ENCODE measurements around the gene EML6.

The EML6 gene

DNA sequence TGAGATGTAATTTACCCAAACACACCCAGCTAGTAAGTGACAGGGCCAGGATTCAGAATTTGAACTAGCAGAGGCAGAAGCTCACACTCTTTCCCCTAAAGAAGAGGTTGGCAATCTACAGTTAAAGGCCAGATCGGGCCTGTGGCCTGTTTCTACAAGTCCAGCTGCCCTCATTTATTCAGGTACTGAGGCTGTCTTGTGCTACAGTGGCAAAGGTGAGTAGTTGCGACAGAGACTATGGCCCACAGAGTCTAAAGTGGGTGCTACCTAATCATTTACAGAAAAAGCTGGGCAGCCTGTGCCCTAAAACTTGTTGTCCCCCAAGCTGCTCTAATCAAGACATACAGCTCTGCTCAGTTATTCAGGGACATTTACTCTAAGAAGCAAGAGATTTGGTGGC is 240.0 kb downstream of the EML6 start:
- FAIRE-seq (no peak), DNase-seq (ENCODE audit: low spot score) (no peak)

GRCh38 chr2:54964271-54964670 is 240.8 kb downstream of the EML6 start:
- FAIRE-seq: no peak
- no peak for DNase-seq (ENCODE audit: low spot score)

DNA sequence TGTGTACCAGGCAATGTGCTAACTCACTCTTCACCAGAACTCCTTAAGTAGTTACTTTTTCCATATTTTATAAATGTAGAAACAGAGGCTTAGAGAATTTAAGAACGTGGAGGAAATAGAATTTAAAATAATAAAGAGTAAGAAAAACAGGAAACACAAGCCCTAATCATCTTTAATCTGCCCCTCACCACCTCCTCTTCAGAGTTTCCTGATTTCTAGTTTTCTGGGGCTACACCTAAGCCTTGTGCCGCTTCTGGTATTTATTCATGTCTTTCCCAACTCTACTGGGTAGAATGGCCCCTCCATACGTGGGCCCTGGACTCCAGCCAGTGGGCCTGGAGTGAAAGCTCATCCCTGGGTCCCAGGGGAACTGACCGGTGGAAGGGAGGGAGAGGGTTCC is 241.4 kb downstream of the EML6 start:
- DNase-seq (ENCODE audit: low spot score) (no peak), FAIRE-seq (no peak)

GRCh38 chr2:54965425-54965824 is 242.0 kb downstream of the EML6 start:
- FAIRE-seq (no peak), DNase-seq (ENCODE audit: low spot score) (no peak)

DNA sequence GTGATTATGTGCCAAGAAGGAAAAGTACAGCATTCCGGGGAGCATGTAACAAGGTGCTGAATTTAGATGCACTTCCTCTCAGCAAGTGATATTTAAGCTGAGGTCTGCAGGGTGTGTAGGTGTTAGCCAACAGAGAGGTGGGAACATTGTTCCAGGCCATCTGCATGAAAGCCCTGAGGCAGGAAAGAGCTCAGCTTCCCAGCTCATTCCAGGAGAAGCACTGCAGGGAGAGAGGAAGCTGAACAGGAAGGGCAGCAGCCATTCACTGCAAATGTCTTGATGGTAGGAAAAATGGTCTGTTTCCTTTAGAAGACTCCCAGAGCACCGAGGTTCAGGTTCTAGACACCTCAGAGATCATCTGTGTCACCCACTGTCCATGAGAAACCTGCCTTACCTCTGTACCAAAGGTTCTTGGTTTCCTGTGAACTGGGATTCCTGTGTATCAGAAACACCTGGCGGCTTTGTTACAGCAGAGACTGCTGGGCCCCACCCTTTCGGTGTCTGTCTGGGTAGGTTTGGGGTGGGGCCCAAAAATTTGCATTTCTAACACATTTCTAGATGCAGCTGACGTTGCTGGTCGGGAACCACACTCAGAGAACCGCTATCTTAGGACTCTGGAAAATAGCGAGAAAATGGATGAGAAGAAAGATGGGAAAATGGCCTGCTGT is 242.8 kb downstream of the EML6 start:
- no peak for DNase-seq (ENCODE audit: low spot score)

GRCh38 chr2:54966837-54967236 is 243.4 kb downstream of the EML6 start:
- no peak for DNase-seq (ENCODE audit: low spot score)

More for the DNA sequence above, 242.8 kb downstream of the EML6 start:
- no peak for FAIRE-seq

DNA sequence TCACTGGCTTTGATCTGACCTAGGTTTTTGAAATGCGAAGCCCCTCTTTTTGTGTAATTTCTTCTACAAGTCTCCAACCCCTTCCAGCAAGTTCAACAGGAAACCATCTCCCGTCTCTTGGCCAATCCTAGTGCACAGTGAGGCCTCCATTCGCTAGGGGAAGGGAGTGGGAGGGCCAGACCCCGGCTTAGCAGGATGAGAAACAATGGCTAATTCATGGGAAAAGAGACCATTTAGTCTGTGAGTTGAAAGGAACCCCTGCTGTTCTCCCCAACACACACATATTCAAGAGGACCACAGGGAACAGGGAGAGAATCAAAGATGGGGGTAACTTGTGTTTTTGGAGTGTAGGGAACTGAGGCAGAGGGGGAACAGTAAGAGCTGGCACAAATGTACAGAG is 243.8 kb downstream of the EML6 start:
- FAIRE-seq (no peak), DNase-seq (ENCODE audit: low spot score) (no peak)

More at GRCh38 chr2:54966837-54967236, 243.4 kb downstream of the EML6 start:
- FAIRE-seq: no peak

GRCh38 chr2:54967759-54968365 is 244.4 kb downstream of the EML6 start:
- no peak for FAIRE-seq
- no peak for DNase-seq (ENCODE audit: low spot score)

DNA sequence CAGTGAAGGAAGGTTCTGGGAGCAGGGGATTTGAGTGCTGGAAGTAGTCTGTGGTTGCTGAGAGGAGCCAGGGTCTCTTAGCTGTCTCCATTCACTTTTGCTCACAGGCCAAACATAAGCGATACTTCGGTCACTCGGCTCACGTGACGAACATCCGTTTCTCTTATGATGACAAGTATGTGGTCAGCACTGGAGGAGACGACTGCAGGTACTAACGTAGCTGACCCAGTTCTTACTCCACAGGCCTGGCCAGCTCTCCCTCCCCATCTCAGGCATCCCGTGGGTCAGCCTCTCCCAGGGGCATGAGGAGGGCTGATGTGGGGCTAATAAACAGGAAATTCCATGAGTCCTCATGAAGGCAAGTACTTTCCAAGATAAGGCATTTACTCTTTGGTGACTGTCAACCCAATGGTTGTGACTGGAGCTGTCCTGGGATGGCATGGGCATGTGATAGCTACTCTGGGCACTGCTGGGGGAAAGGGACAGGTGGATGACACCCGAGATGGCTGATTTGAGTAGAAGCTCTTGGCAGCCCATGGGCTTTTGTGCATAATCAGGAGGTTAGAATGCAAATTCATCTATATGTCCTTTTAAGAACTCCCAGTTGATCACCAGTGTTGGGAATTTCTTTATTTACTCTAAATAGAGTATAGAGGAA is 245.2 kb downstream of the EML6 start:
- no peak for DNase-seq (ENCODE audit: low spot score)

DNA sequence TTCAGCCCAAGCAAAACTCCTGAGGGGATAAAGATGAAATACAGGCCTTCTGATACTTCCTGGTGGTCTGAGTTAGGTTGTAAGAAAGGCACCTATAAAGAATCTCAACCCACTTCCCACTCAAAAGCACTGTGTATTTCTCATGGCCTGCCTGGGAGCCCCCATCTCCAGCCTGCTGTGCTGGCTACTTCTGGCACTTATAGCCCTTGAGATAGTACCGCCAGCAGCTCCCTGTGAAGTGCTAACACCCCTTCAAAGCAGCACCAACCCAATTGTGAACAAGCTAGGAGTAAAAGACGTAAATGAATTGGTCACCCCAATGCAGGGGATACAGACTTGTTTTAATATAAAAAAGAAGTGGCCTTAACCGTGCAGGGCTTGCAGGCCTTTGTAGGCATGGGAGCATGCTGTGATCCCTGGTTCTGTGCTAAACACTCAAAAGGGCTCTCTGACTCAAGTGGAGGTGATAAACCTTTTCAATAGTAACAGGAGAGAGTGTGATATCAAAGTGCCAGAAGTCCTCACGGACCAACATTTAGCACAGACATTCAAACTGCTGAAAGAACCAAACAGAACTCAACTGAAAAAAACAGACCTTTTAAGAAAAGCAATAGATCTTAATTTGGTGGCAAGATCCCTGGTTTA is 246.0 kb downstream of the EML6 start:
- DNase-seq (ENCODE audit: low spot score) (no peak), FAIRE-seq (no peak)

More for the DNA sequence above, 245.2 kb downstream of the EML6 start:
- no peak for FAIRE-seq

DNA sequence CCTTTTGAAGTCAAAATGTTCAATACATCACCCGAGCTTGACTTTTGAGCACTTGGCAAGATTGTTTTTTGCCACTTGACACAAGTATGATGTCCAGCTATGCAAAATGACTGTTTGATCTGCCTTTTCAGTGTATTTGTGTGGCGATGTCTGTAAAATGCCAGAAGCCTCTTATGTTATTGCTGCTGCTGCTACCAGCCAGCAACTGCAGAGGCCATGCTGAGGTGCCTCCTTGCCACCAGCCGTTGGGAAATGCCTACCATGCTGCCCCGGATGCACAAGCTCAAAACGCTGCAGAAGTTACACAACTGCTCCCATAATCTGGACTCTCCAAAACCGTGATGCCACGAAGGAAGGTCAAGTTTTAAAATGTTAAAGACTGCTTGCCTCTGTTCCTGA is 246.5 kb downstream of the EML6 start:
- no peak for DNase-seq (ENCODE audit: low spot score)
- FAIRE-seq: no peak

DNA sequence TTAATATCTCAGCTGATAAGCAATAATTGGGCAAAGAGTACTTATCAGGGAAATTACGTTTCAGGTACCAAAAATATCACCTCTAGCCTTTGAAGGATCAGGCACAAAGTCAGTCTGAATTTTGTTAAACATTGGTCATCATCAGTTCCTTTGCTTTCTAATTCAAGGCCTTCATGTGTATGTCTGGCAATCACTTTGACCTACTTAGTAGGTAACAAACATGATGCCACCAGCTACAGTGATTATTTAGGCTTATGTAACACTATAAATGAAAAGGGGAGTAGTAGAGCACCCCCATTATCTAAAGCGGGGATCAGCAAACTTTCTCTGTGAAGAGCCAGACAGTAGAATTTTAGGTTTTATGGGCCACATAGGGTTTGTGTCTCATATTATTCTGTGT is 251.7 kb downstream of the EML6 start:
- FAIRE-seq: no peak
- no peak for DNase-seq (ENCODE audit: low spot score)

- no peak for FAIRE-seq
- DNase-seq (ENCODE audit: low spot score): no peak
Measured at GRCh38 chr2:54975598-54976492, 252.4 kb downstream of the EML6 start.

DNA sequence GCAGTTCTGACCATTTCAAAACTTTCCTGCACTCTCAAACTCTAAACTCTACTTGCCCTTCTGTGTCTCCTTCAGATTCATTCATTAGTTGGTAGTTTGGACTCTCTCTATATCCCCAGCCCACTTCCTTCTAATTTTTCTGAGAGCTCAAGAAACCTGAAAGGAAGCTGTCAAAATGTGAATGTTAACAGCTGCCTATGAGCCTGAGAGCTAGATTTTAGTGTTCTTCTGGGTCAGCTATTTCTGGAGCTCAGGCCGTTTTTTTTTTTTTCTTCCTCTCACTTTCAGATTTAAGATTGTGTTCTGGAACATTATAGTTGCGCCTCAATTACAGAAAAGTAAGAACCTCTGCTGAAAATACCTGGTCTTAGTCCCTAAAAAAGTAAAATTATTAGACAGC is 253.7 kb downstream of the EML6 start:
- FAIRE-seq (no peak), DNase-seq (ENCODE audit: low spot score) (no peak)

- FAIRE-seq (no peak), DNase-seq (ENCODE audit: low spot score) (no peak)
Measured at GRCh38 chr2:54979321-54980044, 256.0 kb downstream of the EML6 start.

GRCh38 chr2:54981385-54981784 is 257.9 kb downstream of the EML6 start:
- no peak for DNase-seq (ENCODE audit: low spot score)
- no peak for FAIRE-seq

- DNase-seq (ENCODE audit: low spot score) (no peak), FAIRE-seq (no peak)
Measured at GRCh38 chr2:54983345-54984220, 260.1 kb downstream of the EML6 start.

DNA sequence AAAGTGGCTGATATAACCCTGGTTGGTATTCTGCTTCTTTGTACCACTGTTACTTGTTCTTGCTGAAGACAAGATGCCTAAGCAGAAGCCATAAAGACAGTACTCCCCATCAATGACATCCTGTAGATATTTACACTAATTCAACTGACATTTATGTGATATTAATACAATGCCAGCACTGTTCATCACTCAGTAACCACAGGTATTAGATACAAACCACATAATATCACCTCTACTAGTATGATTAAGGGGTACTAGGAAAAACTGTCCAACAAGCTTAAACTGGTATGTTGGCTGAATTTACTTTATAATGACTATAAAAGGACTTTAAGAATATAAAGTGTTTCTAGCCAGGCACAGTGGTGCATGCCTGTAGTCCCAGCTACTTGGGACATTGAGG is 261.0 kb downstream of the EML6 start:
- no peak for DNase-seq (ENCODE audit: low spot score)
- FAIRE-seq: no peak

DNA sequence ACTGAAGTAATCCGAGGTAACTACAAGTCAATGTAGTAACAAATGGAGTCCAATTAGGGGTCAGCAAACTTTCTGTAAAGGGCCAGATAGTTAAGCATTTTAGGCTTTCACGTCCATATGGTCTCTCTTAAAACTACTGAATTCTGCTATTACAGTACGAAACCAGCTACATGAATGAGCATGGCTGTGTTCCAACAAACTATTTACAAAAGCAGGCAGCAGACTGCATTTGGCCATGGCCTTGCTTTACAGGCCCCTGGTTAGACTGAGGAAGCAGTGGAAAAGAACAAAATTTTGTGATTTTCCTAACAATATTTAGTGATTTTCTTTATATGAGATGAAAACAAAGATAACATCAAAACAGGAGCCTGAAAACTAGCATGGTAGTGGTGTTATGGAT is 262.8 kb downstream of the EML6 start:
- no peak for FAIRE-seq

DNA sequence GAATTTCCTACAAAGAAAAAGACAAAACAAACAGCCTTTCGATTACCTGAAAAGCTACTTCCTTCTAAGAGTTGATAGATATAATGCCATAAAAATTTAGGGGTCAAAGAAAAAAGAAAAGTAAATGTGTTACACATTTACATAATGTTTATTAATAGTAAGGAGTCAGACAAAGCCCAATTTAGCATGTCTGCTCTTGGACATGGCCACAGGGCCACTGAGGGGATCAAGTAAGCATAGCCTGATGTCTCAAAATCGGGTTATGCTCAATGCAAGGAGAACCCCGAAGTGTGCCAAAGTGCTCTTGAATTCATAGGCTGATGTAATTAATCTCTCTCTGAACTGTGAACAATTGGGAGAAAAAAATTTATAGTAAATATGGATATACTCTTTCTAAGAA is 265.1 kb downstream of the EML6 start:
- FAIRE-seq: no peak
- DNase-seq (ENCODE audit: low spot score): no peak

More for the DNA sequence above, 262.8 kb downstream of the EML6 start:
- no peak for DNase-seq (ENCODE audit: low spot score)

Measured in urothelium cell line (cell line).